MCF 10A (cell line): ENCODE measurements around the gene RXRA. TPM values are rescaled to one million over a fixed set of nuclear protein-coding genes. Genes with fewer than 3 reads are reported as not detected.

Experiments
- BruUV-seq: library from RNA; stranded (reverse); fragments of 400-500 nt; replicated peaks from 2 replicates; lab custom pipeline; 2021; lab: Mats Ljungman, UMichigan
- CTCF ChIA-PET: fragments of 300-600 bp; sonication (Branson Sonifier 250); formaldehyde crosslinking; extraction: SDS; loops from one replicate; lab custom pipeline; 2021; ENCODE audit warnings: antibody characterized with exemption, inconsistent platforms; lab: Yijun Ruan, JAX
- POLR2A ChIA-PET: fragments of 300-600, 350-650 bp; sonication (Branson Sonifier 250); formaldehyde crosslinking; extraction: SDS; loops from one replicate; lab custom pipeline; 2020; ENCODE audit warnings: antibody characterized with exemption, inconsistent platforms; lab: Yijun Ruan, JAX
- DNase-seq: peaks from one replicate; pipeline ENCODE4 v3.0.0-alpha.2; 2018; ENCODE audit not compliant: unreplicated experiment
- H3K27ac Mint-ChIP-seq: one replicate; pipeline ENCODE4 v1.8.0; 2022; ENCODE audit warnings: mild to moderate bottlenecking, low read depth, mixed read lengths; ENCODE audit not compliant: unreplicated experiment
- H3K27me3 Mint-ChIP-seq: one replicate; pipeline ENCODE4 v1.8.0; 2022; ENCODE audit warnings: mixed read lengths; ENCODE audit not compliant: insufficient read depth, unreplicated experiment
- H3K36me3 Mint-ChIP-seq: one replicate; pipeline ENCODE4 v1.8.0; 2022; ENCODE audit warnings: mild to moderate bottlenecking, moderate library complexity, mixed read lengths; ENCODE audit not compliant: insufficient read depth, unreplicated experiment
- H3K4me1 Mint-ChIP-seq: one replicate; pipeline ENCODE4 v1.8.0; 2022; ENCODE audit warnings: mixed read lengths; ENCODE audit not compliant: insufficient read depth, unreplicated experiment
- H3K4me3 Mint-ChIP-seq: one replicate; pipeline ENCODE4 v1.8.0; 2022; ENCODE audit warnings: mild to moderate bottlenecking, moderate library complexity, mixed read lengths; ENCODE audit not compliant: unreplicated experiment
- H3K9me3 Mint-ChIP-seq: one replicate; pipeline ENCODE4 v1.8.0; 2022; ENCODE audit warnings: mixed read lengths; ENCODE audit not compliant: unreplicated experiment
- intact Hi-C: fragments of 100-400 bp; cut with micrococcal nuclease; formaldehyde crosslinking; loops from 2 replicates; pipeline ENCODE4 v1.14.1; 2022
- total RNA-seq: library from RNA; stranded (reverse); gene quantifications from 2 replicates; pipeline ENCODE4 v1.2.3, GENCODE V29; 2022
- TF ChIP-seq, protein P1 (sequence below): fragments of 200-600 bp; IDR thresholded peaks from one replicate; pipeline ENCODE4 v1.8.0; 2022; ENCODE audit warnings: antibody characterized with exemption, mild to moderate bottlenecking; ENCODE audit not compliant: unreplicated experiment

The RXRA gene
- total RNA-seq, 1 experiment from 2014 or later: 65.5 TPM

DNA sequence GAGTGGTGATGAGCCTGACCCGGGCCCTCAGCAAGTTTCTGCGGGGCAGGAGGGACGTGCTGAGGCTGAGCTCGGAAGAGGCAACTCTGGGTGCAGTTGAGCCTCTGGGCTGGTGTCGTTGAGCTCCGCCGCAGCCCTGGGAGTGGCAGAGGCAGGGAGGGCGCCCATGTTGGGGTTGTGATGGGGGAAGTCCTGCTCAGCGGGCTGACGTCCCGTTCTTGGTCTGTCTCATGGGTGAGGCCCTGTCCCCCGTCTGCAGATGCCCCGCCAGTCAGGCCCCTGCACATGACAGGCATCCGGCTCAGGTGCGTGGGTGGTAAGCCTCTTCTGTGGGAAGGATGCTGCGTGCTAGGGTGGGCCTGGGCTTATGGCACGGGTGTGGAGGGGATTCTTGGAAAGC is 64.3 kb downstream of the RXRA start:
- H3K27ac Mint-ChIP-seq: no peak overlapping the region
- peaks cover 41% of the 10 kb centered on the region for H3K36me3 Mint-ChIP-seq
- H3K4me3 Mint-ChIP-seq: no peak overlapping the region
- no TSS peak for BruUV-seq
- TF ChIP-seq, protein P1, sequence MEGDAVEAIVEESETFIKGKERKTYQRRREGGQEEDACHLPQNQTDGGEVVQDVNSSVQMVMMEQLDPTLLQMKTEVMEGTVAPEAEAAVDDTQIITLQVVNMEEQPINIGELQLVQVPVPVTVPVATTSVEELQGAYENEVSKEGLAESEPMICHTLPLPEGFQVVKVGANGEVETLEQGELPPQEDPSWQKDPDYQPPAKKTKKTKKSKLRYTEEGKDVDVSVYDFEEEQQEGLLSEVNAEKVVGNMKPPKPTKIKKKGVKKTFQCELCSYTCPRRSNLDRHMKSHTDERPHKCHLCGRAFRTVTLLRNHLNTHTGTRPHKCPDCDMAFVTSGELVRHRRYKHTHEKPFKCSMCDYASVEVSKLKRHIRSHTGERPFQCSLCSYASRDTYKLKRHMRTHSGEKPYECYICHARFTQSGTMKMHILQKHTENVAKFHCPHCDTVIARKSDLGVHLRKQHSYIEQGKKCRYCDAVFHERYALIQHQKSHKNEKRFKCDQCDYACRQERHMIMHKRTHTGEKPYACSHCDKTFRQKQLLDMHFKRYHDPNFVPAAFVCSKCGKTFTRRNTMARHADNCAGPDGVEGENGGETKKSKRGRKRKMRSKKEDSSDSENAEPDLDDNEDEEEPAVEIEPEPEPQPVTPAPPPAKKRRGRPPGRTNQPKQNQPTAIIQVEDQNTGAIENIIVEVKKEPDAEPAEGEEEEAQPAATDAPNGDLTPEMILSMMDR: no peak
- H3K4me1 Mint-ChIP-seq: peaks cover 16% of the 10 kb centered on the region
- ChIA-PET CTCF (no interaction called here), POLR2A (interaction anchor here (1.0 kb wide), 1 partner anchor 11 kb away, joined by 3 read pairs; no protein-coding TSS in a partner anchor)
- intact Hi-C loops: no loop called here
- no peak for DNase-seq
- no peaks in the 10 kb centered on the region for H3K9me3 Mint-ChIP-seq
- no peaks in the 10 kb centered on the region for H3K27me3 Mint-ChIP-seq

DNA sequence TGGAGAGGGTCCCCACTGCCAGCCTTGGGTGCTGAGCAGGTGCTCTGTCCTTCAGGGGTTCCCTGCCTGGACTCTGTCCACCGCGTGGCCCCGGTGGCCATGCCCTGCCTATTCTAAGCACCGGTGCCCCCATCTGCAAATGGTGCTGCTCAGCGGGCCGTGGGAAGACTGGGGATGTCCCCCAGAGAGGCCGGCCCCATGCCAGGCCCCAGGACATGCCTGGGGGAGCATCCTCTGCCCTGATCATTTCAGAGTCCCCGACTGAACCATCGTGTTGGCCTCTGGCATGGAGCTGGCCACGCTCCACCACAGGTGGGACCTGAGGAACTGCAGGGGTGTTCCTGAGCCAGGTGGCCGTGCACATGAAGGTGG is 64.7 kb downstream of the RXRA start:
- H3K9me3 Mint-ChIP-seq: no peaks in the 10 kb centered on the region
- intact Hi-C loops: no loop called here
- peaks cover 41% of the 10 kb centered on the region for H3K36me3 Mint-ChIP-seq
- H3K27ac Mint-ChIP-seq: no peak overlapping the region
- no peak overlapping the region for H3K4me3 Mint-ChIP-seq
- no peaks in the 10 kb centered on the region for H3K27me3 Mint-ChIP-seq
- H3K4me1 Mint-ChIP-seq: peaks cover 16% of the 10 kb centered on the region
- ChIA-PET POLR2A (interaction anchor here (1.0 kb wide), 1 partner anchor 12 kb away, joined by 3 read pairs; no protein-coding TSS in a partner anchor), CTCF (no interaction called here)
- TF ChIP-seq, protein P1: no peak
- no TSS peak for BruUV-seq
- DNase-seq: no peak

DNA sequence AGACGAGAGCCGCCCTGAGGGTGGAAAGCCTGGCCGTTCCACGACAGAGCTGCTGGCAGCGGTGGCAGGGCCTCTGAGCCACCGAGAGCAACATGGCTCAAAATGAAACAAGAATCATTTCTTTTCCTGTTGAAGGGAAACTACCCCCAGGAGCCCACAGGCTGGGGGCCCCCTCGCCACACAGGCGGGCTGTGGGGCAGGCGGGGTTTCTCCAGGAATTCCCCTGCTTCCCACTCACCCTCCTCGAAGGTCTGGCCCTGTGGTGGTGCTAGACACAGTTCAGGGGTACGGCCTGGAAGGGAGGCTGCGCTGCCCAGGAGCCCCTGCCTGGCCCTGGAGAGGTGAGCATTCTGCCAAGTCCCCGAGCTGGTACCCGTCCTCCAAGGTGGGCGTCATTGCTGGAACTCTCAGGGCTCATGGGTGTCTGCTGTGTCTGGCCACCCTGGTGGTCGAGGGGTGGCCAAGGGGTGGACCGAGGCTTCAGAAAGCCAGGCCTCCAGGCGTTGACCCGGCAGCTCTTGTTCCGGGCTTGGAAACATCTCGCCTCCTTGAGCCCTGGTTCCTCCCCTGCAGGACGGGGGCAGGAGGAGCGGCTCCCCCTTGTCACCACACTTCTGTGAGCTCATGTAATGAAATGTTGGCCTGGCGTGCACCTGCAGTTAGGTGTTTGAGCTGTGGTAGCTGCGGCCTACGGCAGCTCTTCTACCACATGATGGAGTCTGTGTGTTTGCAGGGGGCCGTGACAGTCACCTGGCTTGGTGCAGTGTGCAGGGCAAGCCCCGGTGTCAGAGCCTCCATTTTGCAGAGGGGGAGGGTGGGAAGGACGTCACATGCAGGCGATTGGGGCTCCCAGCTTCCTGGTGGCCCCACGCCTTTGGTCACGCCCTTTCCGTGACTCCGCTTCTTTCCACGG is 65.3 kb downstream of the RXRA start:
- no peak for DNase-seq
- no peaks in the 10 kb centered on the region for H3K27me3 Mint-ChIP-seq
- intact Hi-C loops: no loop called here
- H3K27ac Mint-ChIP-seq: no peak overlapping the region
- TF ChIP-seq, protein P1: no peak
- peaks cover 35% of the 10 kb centered on the region for H3K36me3 Mint-ChIP-seq
- no peak overlapping the region for H3K4me3 Mint-ChIP-seq
- CTCF ChIA-PET: no interaction called here
- H3K9me3 Mint-ChIP-seq: no peaks in the 10 kb centered on the region
- POLR2A ChIA-PET: interaction anchor here (0.6 to 1.0 kb wide), 2 partner anchors 12 to 32 kb away, joined by 3 read pairs; no protein-coding TSS in a partner anchor
- H3K4me1 Mint-ChIP-seq: peaks cover 16% of the 10 kb centered on the region
- no TSS peak for BruUV-seq

DNA sequence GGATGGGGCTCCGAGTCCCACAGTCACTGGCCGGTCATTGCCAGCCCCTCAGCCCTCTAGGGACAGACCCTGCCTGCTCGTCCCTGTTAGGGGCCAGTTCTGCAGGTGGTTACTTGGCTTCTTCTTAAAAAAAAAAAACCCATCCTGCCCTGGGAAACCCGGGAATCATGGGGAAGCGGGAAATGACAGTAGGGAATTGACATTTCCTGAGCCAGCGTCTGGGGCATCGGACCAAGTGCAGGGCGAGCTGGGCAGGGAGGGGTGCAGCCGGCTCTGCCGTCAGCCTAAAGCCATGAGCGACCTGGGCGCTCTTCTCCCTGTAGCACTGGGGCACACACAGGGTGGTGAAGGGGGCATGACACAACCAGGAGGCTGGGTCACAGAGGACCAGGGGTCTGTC is 66.6 kb downstream of the RXRA start:
- ChIA-PET CTCF (no interaction called here), POLR2A (interaction anchor here (0.6 to 0.7 kb wide), 2 partner anchors 39 to 50 kb away, joined by 3 read pairs; no protein-coding TSS in a partner anchor)
- no peaks in the 10 kb centered on the region for H3K9me3 Mint-ChIP-seq
- no peaks in the 10 kb centered on the region for H3K27me3 Mint-ChIP-seq
- no peak for DNase-seq
- TF ChIP-seq, protein P1: no peak
- peaks cover 6% of the 10 kb centered on the region for H3K4me1 Mint-ChIP-seq
- H3K27ac Mint-ChIP-seq: no peak overlapping the region
- no TSS peak for BruUV-seq
- H3K4me3 Mint-ChIP-seq: no peak overlapping the region
- intact Hi-C loops: no loop called here
- H3K36me3 Mint-ChIP-seq: peaks cover 30% of the 10 kb centered on the region
